Ishikawa (cell line): Measurements from ENCODE around the gene OSBPL6.

Source experiments
- CEBPB ChIP-seq: IDR thresholded peaks from 2 replicates; pipeline ENCODE4 v1.6.1; 2012
- CREB1 ChIP-seq: IDR thresholded peaks from 2 replicates; pipeline ENCODE4 v1.6.1; 2012; ENCODE audit warnings: low read depth
- EGR1 ChIP-seq: IDR thresholded peaks from 2 replicates; pipeline ENCODE4 v1.6.1; 2012
- EP300 ChIP-seq: IDR thresholded peaks from 2 replicates; pipeline ENCODE4 v1.6.1; 2012; ENCODE audit warnings: borderline replicate concordance
- FOXM1 ChIP-seq: IDR thresholded peaks from 2 replicates; pipeline ENCODE4 v1.6.1; 2012; ENCODE audit warnings: low read depth, borderline replicate concordance
- MAX ChIP-seq: IDR thresholded peaks from 2 replicates; pipeline ENCODE4 v1.6.1; 2012
- NFIC ChIP-seq: IDR thresholded peaks from 2 replicates; pipeline ENCODE4 v1.6.1; 2012
- RAD21 ChIP-seq: IDR thresholded peaks from 2 replicates; pipeline ENCODE4 v1.6.1; 2012; ENCODE audit warnings: low read depth
- REST ChIP-seq: IDR thresholded peaks from 2 replicates; pipeline ENCODE4 v1.6.1; 2012; ENCODE audit warnings: low read depth, mild to moderate bottlenecking
- TAF1 ChIP-seq: IDR thresholded peaks from 2 replicates; pipeline ENCODE4 v1.6.1; 2012; ENCODE audit warnings: low read depth, mild to moderate bottlenecking
- TCF12 ChIP-seq: IDR thresholded peaks from 2 replicates; pipeline ENCODE4 v1.6.1; 2012; ENCODE audit warnings: low read depth
- TEAD4 ChIP-seq: IDR thresholded peaks from 2 replicates; pipeline ENCODE4 v1.6.1; 2012
- USF1 ChIP-seq: IDR thresholded peaks from 2 replicates; pipeline ENCODE4 v1.6.1; 2012
- YY1 ChIP-seq: IDR thresholded peaks from 2 replicates; pipeline ENCODE4 v1.6.1; 2012; ENCODE audit warnings: low read depth
- ZBTB7A ChIP-seq: IDR thresholded peaks from 2 replicates; pipeline ENCODE4 v1.6.1; 2012; ENCODE audit warnings: low read depth

OSBPL6 gene

DNA sequence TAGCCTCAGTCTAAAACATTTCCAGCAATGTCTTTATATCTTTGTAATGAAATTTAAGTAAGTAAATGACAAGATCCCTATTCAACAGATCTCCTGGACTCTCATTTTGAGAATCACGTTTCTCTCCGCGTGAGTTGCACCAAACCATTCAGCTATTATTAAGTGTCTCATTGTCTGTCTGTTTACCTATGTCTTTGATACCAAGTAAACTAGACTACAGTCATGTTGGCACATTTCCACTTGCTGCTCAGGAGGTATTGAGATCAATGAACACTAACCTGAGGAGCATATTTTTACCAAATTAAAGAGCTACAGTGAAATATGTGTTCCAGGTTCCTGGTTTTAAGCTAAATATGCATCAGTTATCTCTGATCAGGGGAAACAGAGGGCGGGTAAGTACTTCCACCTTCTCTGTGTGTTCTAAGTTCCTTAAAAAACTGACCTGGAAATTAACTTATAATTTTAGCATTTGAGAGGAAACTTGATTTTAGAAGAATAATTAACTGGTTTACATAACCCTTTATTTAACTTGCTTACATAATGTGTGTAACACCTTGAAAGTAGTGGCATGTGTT lies 125.8 kb downstream of the OSBPL6 start:
- TF ChIP-seq REST (no peak), TEAD4 (no peak), YY1 (no peak), MAX (no peak)

GRCh38 chr2:178322068-178322467 lies 127.8 kb downstream of the OSBPL6 start:
- no peak for TF ChIP-seq NFIC
- TF ChIP-seq FOXM1, result no peak
- no peak for TF ChIP-seq REST

GRCh38 chr2:178324077-178324476 lies 129.8 kb downstream of the OSBPL6 start:
- TF ChIP-seq REST (no peak), ZBTB7A (no peak)

- no peak for TF ChIP-seq EGR1
- no peak for TF ChIP-seq CREB1
- TF ChIP-seq NFIC, result no peak
- no peak for TF ChIP-seq TEAD4
- no peak for TF ChIP-seq CEBPB
- no peak for TF ChIP-seq REST
- no peak for TF ChIP-seq EP300
- TF ChIP-seq TAF1, result no peak
- no peak for TF ChIP-seq USF1
- TF ChIP-seq MAX, result no peak
- TF ChIP-seq ZBTB7A, result no peak
- no peak for TF ChIP-seq RAD21
- TF ChIP-seq TCF12, result no peak
- no peak for TF ChIP-seq FOXM1
- TF ChIP-seq YY1, result no peak
Measured at GRCh38 chr2:178325268-178325667, 131.0 kb downstream of the OSBPL6 start.

DNA sequence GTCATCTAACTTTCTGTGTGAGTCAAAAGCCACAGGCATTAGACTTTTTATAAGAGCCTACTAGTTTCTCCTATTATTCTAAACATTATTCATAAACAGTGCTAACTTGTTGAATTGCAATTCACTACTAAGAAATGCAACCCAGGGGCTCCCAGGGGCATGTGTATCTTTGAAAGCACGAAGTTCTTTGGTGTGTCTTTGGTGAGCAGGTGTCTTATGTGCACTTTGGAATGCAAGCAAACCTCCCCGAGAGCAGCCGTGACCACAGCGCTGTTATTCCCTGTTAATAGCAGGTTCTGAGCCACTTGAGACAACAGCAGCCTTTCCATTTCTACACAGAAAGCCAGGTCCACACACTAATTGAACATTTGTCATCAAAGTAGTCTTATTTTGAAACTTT lies 133.2 kb downstream of the OSBPL6 start:
- TF ChIP-seq CEBPB, result no peak
- TF ChIP-seq MAX, result no peak
